Karpas-422 (cell line): ENCODE data around the gene BIRC5. TPM values are rescaled to one million over a fixed set of nuclear protein-coding genes. Genes with fewer than 3 reads are reported as not detected.

Experiments
- DNase-seq: peaks from one replicate; pipeline ENCODE4 v3.0.0-alpha.2; 2015
- H2AFZ ChIP-seq: fragments of 200-600 bp; sonication (generic); 2 replicates; pipeline ENCODE4 v1.6.1; 2014; ENCODE audit warnings: antibody characterized with exemption, low read length, mixed read lengths
- H3K27ac ChIP-seq: fragments of 200-600 bp; sonication (generic); 2 replicates; pipeline ENCODE4 v1.5.1; 2014; ENCODE audit warnings: mild to moderate bottlenecking, low read length, moderate library complexity
- H3K27me3 ChIP-seq: fragments of 200-600 bp; sonication (generic); 2 replicates; pipeline ENCODE4 v1.6.1; 2014; ENCODE audit warnings: low read length, mixed read lengths
- H3K36me3 ChIP-seq: fragments of 200-600 bp; sonication (generic); 2 replicates; pipeline ENCODE4 v1.6.1; 2014; ENCODE audit warnings: low read length, mixed read lengths; ENCODE audit not compliant: insufficient read depth
- H3K4me1 ChIP-seq: fragments of 200-600 bp; sonication (generic); 2 replicates; pipeline ENCODE4 v1.6.1; 2014; ENCODE audit warnings: mild to moderate bottlenecking, low read length, mixed read lengths
- H3K4me2 ChIP-seq: fragments of 200-600 bp; sonication (generic); 2 replicates; pipeline ENCODE4 v1.6.1; 2014; ENCODE audit warnings: low read length, low read depth, mild to moderate bottlenecking; ENCODE audit not compliant: poor library complexity, severe bottlenecking
- H3K4me3 ChIP-seq: fragments of 200-600 bp; sonication (generic); 2 replicates; pipeline ENCODE4 v1.5.1; 2014; ENCODE audit warnings: mild to moderate bottlenecking, antibody characterized with exemption, low read length, mixed read lengths
- H3K79me2 ChIP-seq: fragments of 200-600 bp; sonication (generic); 2 replicates; pipeline ENCODE4 v1.6.1; 2014; ENCODE audit warnings: mild to moderate bottlenecking, low read length, mixed read lengths
- H3K9ac ChIP-seq: fragments of 200-600 bp; sonication (generic); 2 replicates; pipeline ENCODE4 v1.6.0; 2014; ENCODE audit warnings: low read length
- H3K9me2 ChIP-seq: fragments of 200-600 bp; sonication (generic), shearing (Covaris generic); replicated peaks from 2 replicates; pipeline ENCODE4 v1.6.0; 2014; ENCODE audit warnings: mild to moderate bottlenecking, low read length, moderate library complexity; ENCODE audit not compliant: insufficient read depth
- H3K9me3 ChIP-seq: fragments of 300-700, 200-600 bp; sonication (generic); 2 replicates; pipeline ENCODE4 v1.6.1; 2014; ENCODE audit warnings: low read length, mixed read lengths
- H4K20me1 ChIP-seq: fragments of 200-600 bp; sonication (generic); 2 replicates; pipeline ENCODE4 v1.6.1; 2014; ENCODE audit warnings: mild to moderate bottlenecking, antibody characterized with exemption, low read length, low read depth; ENCODE audit not compliant: insufficient read depth
- small RNA-seq: library from RNA; depleted of rRNA; stranded (forward); fragments of <200 nt; gene quantifications from one replicate; pipeline ENCODE3, GENCODE V24; 2014
- total RNA-seq: library from RNA; depleted of rRNA; stranded (reverse); fragments of >200 nt; shearing (Covaris generic); gene quantifications from 2 replicates; pipeline ENCODE4 v1.2.3, GENCODE V29; 2014; ENCODE audit warnings: low replicate concordance; rRNA removed

Gene BIRC5
- total RNA-seq, 1 experiment from 2014 or later: 45.4 TPM

- Histone ChIP-seq H3K4me3 (no peak overlapping the region), H3K9me2 (no peaks in the 10 kb centered on the region), H3K9ac (no peak overlapping the region), H3K79me2 (no peaks in the 10 kb centered on the region), H3K36me3 (no peaks in the 10 kb centered on the region), H3K4me1 (peaks cover 8% of the 10 kb centered on the region), H3K27me3 (no peaks in the 10 kb centered on the region; the same call in 1 of the 2 replicates), H2AFZ (no peak overlapping the region), H4K20me1 (no peaks in the 10 kb centered on the region), H3K27ac (no peak overlapping the region), H3K9me3 (no peaks in the 10 kb centered on the region), H3K4me2 (no peak overlapping the region)
- no peak for DNase-seq
Measured at GRCh38 chr17:78272914-78273258, 58.8 kb downstream of the BIRC5 start.

DNA sequence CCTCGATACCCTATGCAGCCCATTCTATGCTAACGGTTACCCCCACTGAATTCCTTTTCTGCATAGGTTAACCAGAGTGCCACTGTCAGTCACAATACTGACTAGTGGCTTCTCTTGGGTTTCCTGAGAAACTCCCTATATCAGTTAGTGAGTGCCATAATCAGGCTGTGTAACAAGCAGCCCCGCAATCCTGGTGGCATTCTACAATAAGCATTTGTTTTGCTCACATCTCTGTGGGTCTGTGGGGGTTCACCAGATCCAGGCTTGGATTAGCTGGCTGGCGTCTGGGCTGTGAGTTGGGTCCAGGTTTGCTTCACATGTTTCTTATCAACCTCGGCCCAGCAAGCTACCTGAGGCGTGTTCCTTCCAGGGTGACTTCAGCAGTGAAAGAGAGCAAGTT, 59.8 kb downstream of the BIRC5 start:
- Histone ChIP-seq H3K27ac (no peak overlapping the region), H3K4me3 (no peak overlapping the region), H3K9ac (no peak overlapping the region), H3K79me2 (no peaks in the 10 kb centered on the region), H3K4me1 (peaks cover 9% of the 10 kb centered on the region), H4K20me1 (no peaks in the 10 kb centered on the region), H3K36me3 (no peaks in the 10 kb centered on the region), H3K9me3 (no peaks in the 10 kb centered on the region), H3K27me3 (no peaks in the 10 kb centered on the region; the same call in 1 of the 2 replicates), H3K4me2 (no peak overlapping the region), H3K9me2 (no peaks in the 10 kb centered on the region), H2AFZ (no peak overlapping the region)
- no peak for DNase-seq

Small RNA genes lying within 50 kb of the gene (small RNA-seq; reads per million reads assigned to genes)
- not detected for gene AC087645.1

Other genes starting within 250 kb of the BIRC5 start
- gene TMC6, start 85.5 kb upstream of the BIRC5 start, total RNA-seq: 70.7 and 179 TPM in 2 replicates
- 57.9 and 113 TPM in 2 replicates for gene TMC8, start 83.5 kb upstream of the BIRC5 start, total RNA-seq
- gene C17orf99, start 67.9 kb upstream of the BIRC5 start, total RNA-seq: not detected in 2 replicates
- 31.9 and 33.6 TPM in 2 replicates for gene SYNGR2, start 45.7 kb upstream of the BIRC5 start, total RNA-seq
- gene TK1, start 27.2 kb upstream of the BIRC5 start, total RNA-seq: 22.7 and 48.0 TPM in 2 replicates
- gene AFMID, start 26.9 kb upstream of the BIRC5 start, total RNA-seq: 94.3 and 104 TPM in 2 replicates
- gene TMEM235, start 17.4 kb downstream of the BIRC5 start, total RNA-seq: not detected in 2 replicates
- not detected in 2 replicates for gene SOCS3, start 145.8 kb downstream of the BIRC5 start, total RNA-seq
- 15.9 and 33.3 TPM in 2 replicates for gene PGS1, start 164.4 kb downstream of the BIRC5 start, total RNA-seq